H1 (cell line): Measurements from ENCODE around the gene CDCA4. TPM values are rescaled to one million over a fixed set of nuclear protein-coding genes. Genes with fewer than 3 reads are reported as not detected.

Experiments
- FOSL1 ChIP-seq: IDR thresholded peaks from 2 replicates; pipeline ENCODE4 v1.6.1; 2011; ENCODE audit warnings: mild to moderate bottlenecking, low read depth, low read length, moderate library complexity; ENCODE audit not compliant: insufficient read depth
- TCF12 ChIP-seq: IDR thresholded peaks from 2 replicates; pipeline ENCODE4 v1.6.1; 2011; ENCODE audit warnings: low read depth, mild to moderate bottlenecking, low read length
- polyA plus RNA-seq, 7 experiments: library from polyadenylated mRNA; depleted of rRNA in 3 of 7; stranded (reverse) in 5 of 7; unstranded in 2 of 7; fragments of >200 nt in 5 of 7; fragments of 200-250 nt in 2 of 7; gene quantifications; 1 replicate in 5 of 7; 2 replicates in 1 of 7; 4 replicates in 1 of 7; pipeline versions ENCODE4 v1.2.1 to v1.2.3, GENCODE V29; 2011 to 2013; ENCODE audit warnings: missing spikeins in 2 of 7, mixed read lengths in 2 of 7
- total RNA-seq: library from RNA; stranded (reverse); fragmentation: NEBNext Ultra II Directional; extraction: Animal tissue kit (Norgen Biotek cat#: 25700); gene quantifications from 2 replicates; pipeline ENCODE4 v1.2.1, GENCODE V29; 2021

Gene CDCA4
- total and polyA plus RNA-seq, 2 of the 8 experiments (the other 6 are each of a cell fraction or from before 2014, with no cell fraction given): 49.9 to 62.4 TPM

DNA sequence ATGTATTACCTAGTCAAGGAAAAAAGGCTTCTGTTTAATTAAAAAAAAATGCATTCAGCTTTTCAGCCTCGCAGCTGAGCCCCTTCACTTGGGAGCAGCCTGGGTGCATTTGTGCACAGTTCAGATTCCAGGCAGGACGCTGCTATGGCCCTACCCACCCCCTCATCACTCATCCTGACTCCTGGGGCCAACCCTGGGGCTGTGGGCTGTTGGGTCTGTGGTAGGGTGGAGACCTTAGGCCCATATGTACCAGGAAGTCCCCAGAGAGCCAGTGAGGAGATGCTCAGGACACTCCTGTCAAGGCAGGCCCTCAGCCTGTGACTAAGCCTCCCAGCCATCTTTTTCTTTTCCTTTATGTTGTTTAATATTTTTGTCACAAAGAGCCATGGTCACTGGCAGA is 9.3 kb upstream of the CDCA4 start (continued):
- TF ChIP-seq FOSL1: no peak
- no peak for TF ChIP-seq TCF12
- TF ChIP-seq, all 59 proteins: peak for 0
